SK-N-MC (cell line): ENCODE results near the gene CLDN20.
A peak's percentile ranks its signal among the peaks of the same experiment; 100 is the strongest.

ENCODE experiments used
- DNase-seq: peaks from one replicate; pipeline ENCODE4 v3.0.0-alpha.2; 2011; ENCODE audit warnings: low read depth, low spot score
- H3K27ac ChIP-seq: fragments of 200-600 bp; sonication (generic); 2 replicates; pipeline ENCODE4 v1.5.1; 2016; ENCODE audit warnings: mixed run types
- H3K36me3 ChIP-seq: fragments of 200-600 bp; sonication (generic); 2 replicates; pipeline ENCODE4 v1.6.1; 2017; ENCODE audit warnings: antibody characterized with exemption, low read length, mixed read lengths; ENCODE audit not compliant: insufficient read depth
- H3K4me3 ChIP-seq: fragments of 200-600 bp; sonication (generic); 2 replicates; pipeline ENCODE4 v1.5.1; 2016
- H3K9ac ChIP-seq: fragments of 200-600 bp; sonication (generic); 2 replicates; pipeline ENCODE4 v1.8.0; 2017; ENCODE audit warnings: mixed run types, mixed read lengths; ENCODE audit not compliant: insufficient read length
- H3K9me3 ChIP-seq: fragments of 200-600 bp; sonication (generic); 2 replicates; pipeline ENCODE4 v1.6.1; 2017; ENCODE audit warnings: low read depth, mild to moderate bottlenecking, antibody characterized with exemption, low read length, moderate library complexity, mixed read lengths
- EZH2 ChIP-seq: fragments of 200-600 bp; sonication (generic); IDR thresholded peaks from one replicate; pipeline ENCODE4 v1.6.1; 2017; ENCODE audit warnings: antibody characterized with exemption
- FOXP2 ChIP-seq: optimal IDR thresholded peaks from 2 replicates; pipeline ENCODE3; 2011; ENCODE audit warnings: mild to moderate bottlenecking, moderate library complexity; ENCODE audit not compliant: insufficient read depth; ENCODE audit errors: extremely low read length, control extremely low read depth
- POLR2AphosphoS5 ChIP-seq: IDR thresholded peaks from 2 replicates; pipeline ENCODE4 v1.6.1; 2012; ENCODE audit warnings: mild to moderate bottlenecking, low read depth, low read length, borderline replicate concordance

CLDN20 gene

DNA sequence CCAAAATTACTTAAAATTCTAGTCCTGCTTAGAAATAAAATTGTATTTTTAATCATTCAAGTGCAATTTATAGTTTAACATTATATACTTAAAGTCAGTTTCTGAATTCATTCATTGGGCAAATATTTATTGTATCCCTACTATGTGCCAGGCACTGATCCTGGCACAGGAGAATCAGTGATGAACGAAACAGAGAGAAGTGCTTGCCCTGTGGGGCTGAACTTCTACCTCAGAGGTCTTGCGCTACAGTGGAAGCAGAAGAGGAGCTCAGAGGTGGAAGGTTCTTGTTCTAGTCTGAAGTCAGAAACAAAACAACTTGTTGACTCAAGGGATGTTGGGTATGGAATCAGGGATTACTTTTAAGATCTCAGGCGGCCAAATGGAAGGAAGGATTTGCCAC lies 6.0 kb downstream of the CLDN20 start:
- no peaks in the 10 kb centered on the region for H3K9me3 ChIP-seq
- peaks cover 31% of the 10 kb centered on the region for H3K36me3 ChIP-seq
- H3K27ac ChIP-seq, result no peak overlapping the region
- H3K4me3 ChIP-seq, result no peak overlapping the region
- H3K9ac ChIP-seq, result no peak overlapping the region
- TF ChIP-seq FOXP2 (no peak), EZH2 (no peak), POLR2AphosphoS5 (no peak)
- DNase-seq, result no peak

DNA sequence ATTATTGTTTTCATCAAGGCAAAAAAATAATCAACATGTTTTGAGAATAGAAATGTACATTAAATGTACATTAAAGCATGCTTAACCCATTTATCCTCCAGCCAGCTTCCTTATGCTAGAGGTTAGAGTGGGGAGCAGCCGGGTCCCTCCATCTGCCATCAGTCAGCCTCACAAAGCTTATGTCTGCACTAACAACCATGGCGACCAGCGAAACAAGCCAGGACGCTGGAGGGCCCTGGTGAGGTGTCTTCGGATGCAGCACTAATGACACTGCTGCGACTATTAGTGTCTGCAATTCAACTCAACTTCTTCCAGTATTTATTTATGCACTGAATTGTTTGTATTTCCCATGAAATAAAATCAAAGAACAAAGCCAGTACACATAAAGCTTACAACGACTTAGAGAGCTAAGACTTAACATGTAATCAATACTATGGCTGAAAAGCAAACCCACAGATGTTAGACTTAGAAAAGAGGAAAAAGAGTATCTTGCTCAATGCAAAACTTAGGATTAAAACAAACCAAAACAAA lies 6.8 kb downstream of the CLDN20 start:
- no peak for DNase-seq
- Histone ChIP-seq H3K9me3 (no peaks in the 10 kb centered on the region), H3K36me3 (peaks cover 32% of the 10 kb centered on the region), H3K4me3 (no peak overlapping the region), H3K27ac (no peak overlapping the region), H3K9ac (no peak overlapping the region)
- TF ChIP-seq EZH2, result no peak
- TF ChIP-seq FOXP2, result no peak
- TF ChIP-seq POLR2AphosphoS5, result no peak

DNA sequence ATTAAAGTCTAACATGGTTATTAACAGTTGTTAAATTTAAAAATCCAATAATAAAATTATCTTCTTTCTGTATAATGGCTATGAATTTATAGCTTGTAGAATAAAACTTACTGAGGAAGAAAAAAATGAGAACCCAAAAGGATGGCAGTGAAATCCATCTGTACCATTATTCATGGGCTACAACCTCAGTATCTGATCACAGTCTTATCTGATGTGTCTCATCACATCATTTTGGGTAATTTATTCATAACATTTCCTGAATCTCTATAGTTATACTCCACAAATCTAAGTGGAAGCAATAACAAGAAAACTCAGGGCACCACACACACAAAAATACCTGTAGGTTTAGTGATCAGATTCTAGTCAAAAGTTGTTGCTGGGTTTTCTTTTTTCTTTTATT lies 7.3 kb downstream of the CLDN20 start:
- no peak for DNase-seq
- TF ChIP-seq EZH2 (no peak), POLR2AphosphoS5 (no peak), FOXP2 (no peak)
- Histone ChIP-seq H3K36me3 (peaks cover 35% of the 10 kb centered on the region), H3K27ac (no peak overlapping the region), H3K4me3 (no peak overlapping the region), H3K9ac (no peak overlapping the region), H3K9me3 (no peaks in the 10 kb centered on the region)

DNA sequence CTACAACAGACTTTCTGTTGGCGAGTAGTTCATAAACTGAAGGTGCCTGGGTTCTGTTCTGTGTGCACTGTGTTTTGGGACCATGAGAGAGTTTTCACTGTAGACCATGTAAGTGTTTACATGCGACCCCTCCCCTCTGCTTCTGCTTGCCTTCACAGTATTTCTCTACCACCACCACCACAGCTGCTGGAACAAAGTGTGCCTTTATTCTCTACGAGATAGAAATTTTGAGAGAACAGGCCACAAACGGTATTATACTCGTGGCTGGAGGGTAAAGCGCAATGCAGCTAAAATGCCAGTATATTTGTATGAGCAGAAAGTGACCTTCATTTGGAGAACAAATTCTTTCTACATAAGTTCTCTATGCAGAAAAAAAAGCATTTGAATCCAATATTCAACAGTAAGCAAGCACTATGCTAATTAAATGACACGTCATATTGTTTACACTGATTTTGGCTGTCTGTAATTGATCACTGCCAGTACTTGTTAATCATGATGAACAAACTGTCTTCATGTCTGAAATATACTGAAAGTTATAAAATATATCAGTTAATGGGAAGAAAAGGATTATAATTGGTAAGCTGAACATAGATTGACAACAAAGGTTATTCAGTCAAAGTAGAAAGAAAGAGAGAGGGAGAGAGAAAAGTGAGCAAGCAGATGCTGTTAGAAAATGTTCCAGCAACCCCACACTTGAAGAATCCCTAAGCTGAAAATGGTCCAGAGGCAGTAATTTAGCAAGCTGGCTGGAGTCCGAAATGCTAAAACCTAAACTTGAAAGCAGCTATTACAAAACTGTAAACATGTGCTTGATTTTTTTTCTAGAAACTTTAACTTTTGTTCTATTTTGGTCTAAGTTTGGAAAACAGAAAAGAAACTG lies 8.8 kb downstream of the CLDN20 start:
- H3K27ac ChIP-seq, result peak overlapping the region; percentile 16; the same call in 1 of the 2 replicates
- H3K9ac ChIP-seq, result peak overlapping the region; percentile 46
- no peak for DNase-seq
- H3K36me3 ChIP-seq, result peaks cover 27% of the 10 kb centered on the region
- TF ChIP-seq FOXP2 (no peak), EZH2 (no peak), POLR2AphosphoS5 (no peak)
- no peak overlapping the region for H3K4me3 ChIP-seq
- H3K9me3 ChIP-seq, result no peaks in the 10 kb centered on the region

DNA sequence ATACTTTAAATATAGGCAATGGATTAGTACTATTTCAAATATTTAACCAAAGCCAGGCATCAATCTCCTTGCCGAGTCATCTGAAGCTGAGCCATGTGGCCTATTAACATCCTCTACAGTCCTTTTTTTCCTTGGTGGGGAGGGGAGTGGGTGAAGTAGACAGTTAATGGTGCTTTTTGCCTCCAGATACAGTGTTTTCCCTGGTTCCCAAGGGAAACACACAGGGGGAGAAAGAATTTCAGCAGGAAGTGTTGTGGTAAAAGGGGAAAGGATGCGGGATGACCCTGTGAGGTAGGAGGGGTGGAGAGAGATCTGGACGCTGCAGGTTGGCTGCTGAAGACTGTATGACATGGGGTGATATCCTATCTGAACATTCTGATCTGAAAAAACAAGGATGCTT lies 9.6 kb downstream of the CLDN20 start:
- peak overlapping the region; percentile 46 for H3K9ac ChIP-seq
- DNase-seq, result no peak

DNA sequence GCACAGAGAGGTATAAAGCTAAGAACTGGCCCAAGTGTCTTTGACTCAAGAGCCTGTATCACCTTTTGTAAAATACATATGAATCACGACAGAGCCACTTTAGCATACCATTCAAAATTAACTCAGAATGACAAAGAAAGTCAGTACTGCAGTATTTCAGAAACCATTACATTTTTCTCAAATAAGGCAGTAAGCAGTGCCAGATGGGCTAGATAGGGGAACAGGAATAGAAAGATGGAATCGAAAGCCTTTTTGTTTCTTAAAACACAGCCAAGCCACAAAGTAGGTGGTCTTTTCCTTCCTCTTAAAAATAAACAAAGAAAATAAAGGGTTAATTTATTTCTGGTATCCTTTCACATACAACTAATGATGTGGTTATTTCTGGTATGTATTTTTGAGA lies 10.3 kb downstream of the CLDN20 start:
- no peak for DNase-seq
- peaks cover 30% of the 10 kb centered on the region for H3K36me3 ChIP-seq
- TF ChIP-seq EZH2 (no peak), POLR2AphosphoS5 (no peak), FOXP2 (no peak)
- H3K4me3 ChIP-seq, result no peak overlapping the region
- no peaks in the 10 kb centered on the region for H3K9me3 ChIP-seq
- H3K27ac ChIP-seq, result no peak overlapping the region
- no peak overlapping the region for H3K9ac ChIP-seq

More for the DNA sequence above, 9.6 kb downstream of the CLDN20 start:
- Histone ChIP-seq H3K36me3 (peaks cover 26% of the 10 kb centered on the region), H3K27ac (peak overlapping the region; percentile 16; the same call in 1 of the 2 replicates), H3K4me3 (no peak overlapping the region), H3K9me3 (no peaks in the 10 kb centered on the region)
- TF ChIP-seq FOXP2 (no peak), EZH2 (no peak), POLR2AphosphoS5 (no peak)

DNA sequence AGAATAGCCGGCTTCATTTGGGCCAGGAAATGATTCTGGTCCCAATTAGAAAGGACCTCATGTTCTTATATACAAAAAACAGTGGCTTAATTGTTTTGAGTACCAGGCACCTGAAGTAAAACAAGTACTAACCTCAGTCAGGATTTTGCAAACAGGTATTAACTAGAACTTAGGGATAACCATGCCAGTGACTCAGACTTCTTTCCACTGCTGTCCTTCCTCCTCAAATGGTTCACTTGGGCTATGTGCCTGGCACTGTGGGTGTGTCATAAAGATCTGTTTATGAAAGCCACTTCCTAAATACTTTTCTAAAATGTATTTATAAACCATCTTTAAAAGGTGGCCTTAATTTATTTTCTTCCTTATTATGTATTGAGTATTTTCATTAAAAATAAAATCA lies 10.7 kb downstream of the CLDN20 start:
- Histone ChIP-seq H3K9ac (no peak overlapping the region), H3K27ac (no peak overlapping the region), H3K36me3 (peaks cover 35% of the 10 kb centered on the region), H3K9me3 (no peaks in the 10 kb centered on the region), H3K4me3 (no peak overlapping the region)
- TF ChIP-seq FOXP2 (no peak), EZH2 (no peak), POLR2AphosphoS5 (no peak)
- no peak for DNase-seq

DNA sequence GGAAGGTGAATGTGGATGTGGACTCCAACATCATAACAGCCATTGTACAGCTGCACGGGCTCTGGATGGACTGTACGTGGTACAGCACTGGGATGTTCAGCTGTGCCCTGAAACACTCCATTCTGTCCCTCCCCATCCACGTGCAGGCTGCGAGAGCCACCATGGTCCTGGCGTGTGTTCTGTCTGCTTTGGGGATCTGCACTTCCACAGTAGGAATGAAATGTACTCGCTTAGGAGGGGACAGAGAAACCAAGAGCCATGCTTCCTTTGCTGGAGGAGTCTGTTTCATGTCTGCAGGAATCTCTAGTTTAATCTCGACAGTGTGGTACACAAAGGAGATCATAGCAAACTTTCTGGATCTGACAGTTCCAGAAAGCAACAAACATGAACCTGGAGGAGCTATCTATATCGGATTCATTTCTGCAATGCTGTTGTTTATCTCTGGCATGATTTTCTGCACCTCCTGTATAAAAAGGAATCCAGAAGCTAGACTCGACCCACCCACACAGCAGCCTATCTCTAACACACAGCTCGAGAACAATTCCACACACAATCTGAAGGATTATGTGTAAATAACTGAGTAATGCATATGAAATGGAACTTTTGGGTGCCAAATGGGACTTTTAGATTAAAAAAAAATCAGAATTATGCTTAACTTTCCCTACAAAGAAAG lies 12.1 kb downstream of the CLDN20 start:
- DNase-seq, result no peak
- no peak overlapping the region for H3K27ac ChIP-seq
- no peak overlapping the region for H3K9ac ChIP-seq
- no peak overlapping the region for H3K4me3 ChIP-seq
- no peaks in the 10 kb centered on the region for H3K9me3 ChIP-seq
- TF ChIP-seq POLR2AphosphoS5 (no peak), EZH2 (no peak), FOXP2 (no peak)
- H3K36me3 ChIP-seq, result peaks cover 41% of the 10 kb centered on the region

DNA sequence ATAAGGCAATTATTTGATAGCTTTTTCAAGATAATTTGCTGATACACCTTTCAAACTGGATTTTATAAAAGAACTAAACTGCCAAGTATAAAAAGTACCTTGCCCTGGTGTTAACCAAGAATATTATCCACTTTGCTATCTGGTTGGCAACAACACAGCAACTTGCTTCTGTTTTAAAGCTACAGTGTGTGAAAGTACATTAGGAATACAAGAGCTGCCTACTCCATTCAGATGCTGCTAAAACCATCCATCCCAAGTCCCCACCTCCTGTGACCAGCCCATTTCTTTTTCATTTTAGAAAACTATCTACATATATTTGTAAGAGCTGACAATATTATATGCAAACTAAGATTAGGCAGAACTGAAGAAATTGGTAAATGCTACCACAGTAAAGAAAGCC lies 12.8 kb downstream of the CLDN20 start:
- Histone ChIP-seq H3K4me3 (no peak overlapping the region), H3K9me3 (no peaks in the 10 kb centered on the region), H3K36me3 (peaks cover 41% of the 10 kb centered on the region), H3K27ac (no peak overlapping the region), H3K9ac (no peak overlapping the region)
- DNase-seq, result no peak
- TF ChIP-seq FOXP2 (no peak), POLR2AphosphoS5 (no peak), EZH2 (no peak)
